GM23248 (cell line): Measurements from ENCODE around the gene PKN3. TPM values are rescaled to one million over a fixed set of nuclear protein-coding genes. Genes with fewer than 3 reads are reported as not detected.

Experiments
- DNase-seq: peaks from one replicate; pipeline ENCODE4 v3.0.0-alpha.2; 2015
- H2AFZ ChIP-seq: fragments of 200-600 bp; sonication (generic); 2 replicates; pipeline ENCODE4 v1.6.1; 2016; ENCODE audit warnings: antibody characterized with exemption
- H3F3A ChIP-seq: fragments of 200-600 bp; sonication (generic); 2 replicates; pipeline ENCODE4 v1.6.1; 2016; ENCODE audit warnings: mild to moderate bottlenecking, antibody characterized with exemption, mixed run types; ENCODE audit not compliant: insufficient read depth
- H3K27ac ChIP-seq: fragments of 200-600 bp; sonication (generic); 2 replicates; pipeline ENCODE4 v1.5.1; 2016; ENCODE audit warnings: mild to moderate bottlenecking
- H3K27me3 ChIP-seq: fragments of 200-600 bp; sonication (generic); replicated peaks from 2 replicates; pipeline ENCODE4 v1.6.1; 2016; ENCODE audit warnings: mild to moderate bottlenecking; ENCODE audit not compliant: insufficient read depth
- H3K36me3 ChIP-seq: fragments of 200-600 bp; sonication (generic); 2 replicates; pipeline ENCODE4 v1.6.1; 2016; ENCODE audit warnings: low read depth, mild to moderate bottlenecking
- H3K4me1 ChIP-seq: fragments of 200-600 bp; sonication (generic); 2 replicates; pipeline ENCODE4 v1.6.1; 2016; ENCODE audit warnings: mild to moderate bottlenecking; ENCODE audit not compliant: insufficient read depth
- H3K4me2 ChIP-seq: fragments of 200-600 bp; sonication (generic); one replicate; pipeline ENCODE4 v1.6.1; 2016; ENCODE audit warnings: mild to moderate bottlenecking; ENCODE audit not compliant: unreplicated experiment
- H3K4me3 ChIP-seq: fragments of 200-600 bp; sonication (generic); 2 replicates; pipeline ENCODE4 v1.5.1; 2016; ENCODE audit warnings: mild to moderate bottlenecking
- H3K79me2 ChIP-seq: fragments of 200-600 bp; sonication (generic); 2 replicates; pipeline ENCODE4 v1.6.1; 2016; ENCODE audit warnings: mild to moderate bottlenecking; ENCODE audit not compliant: insufficient read depth
- H3K9ac ChIP-seq: fragments of 200-600 bp; sonication (generic); 2 replicates; pipeline ENCODE4 v1.6.1; 2016; ENCODE audit warnings: mild to moderate bottlenecking
- H3K9me2 ChIP-seq: fragments of 200-600 bp; sonication (generic); 2 replicates; pipeline ENCODE4 v1.6.1; 2016; ENCODE audit warnings: mixed run types, mild to moderate bottlenecking, moderate library complexity; ENCODE audit not compliant: insufficient read depth
- H3K9me3 ChIP-seq: fragments of 200-600 bp; sonication (generic); one replicate; pipeline ENCODE4 v1.6.1; 2017; ENCODE audit warnings: low read depth
- H4K20me1 ChIP-seq: fragments of 200-600 bp; sonication (generic); 2 replicates; pipeline ENCODE4 v1.6.0; 2016; ENCODE audit not compliant: insufficient read depth
- EZH2 ChIP-seq: fragments of 200-600 bp; sonication (generic); IDR thresholded peaks from 2 replicates; pipeline ENCODE4 v1.6.1; 2018; ENCODE audit warnings: antibody characterized with exemption, mild to moderate bottlenecking; ENCODE audit not compliant: insufficient read depth, poor library complexity, severe bottlenecking
- EZH2phosphoT487 ChIP-seq: fragments of 200-600 bp; sonication (generic); IDR thresholded peaks from 2 replicates; pipeline ENCODE4 v1.6.1; 2018; ENCODE audit warnings: antibody characterized with exemption, moderate library complexity, mild to moderate bottlenecking, low read depth; ENCODE audit not compliant: insufficient read depth
- WGBS, 2 experiments: methylation state at CpG; one replicate each; pipeline ENCODE4 v1.1.6; 2015 to 2017; ENCODE audit warnings: low lambda C conversion rate in 2 of 2, low coverage in 1 of 2; ENCODE audit errors: missing lambda C conversion rate in 2 of 2; 5-methylcytosine and 5-hydroxymethylcytosine counted together
- in situ Hi-C: fragments of 300-500 bp; cut with MboI; formaldehyde crosslinking; loops from 2 replicates; pipeline ENCODE4 v1.15.0; 2020
- polyA plus RNA-seq: library from polyadenylated mRNA; unstranded; fragments of >200 nt; fragmentation: Nextera tagmentation; extraction: Ambion mirVana; gene quantifications from 2 replicates; pipeline ENCODE4 v1.2.1, GENCODE V29; 2016
- total RNA-seq: library from RNA; depleted of rRNA; stranded (reverse); fragments of >200 nt; shearing (Covaris generic); gene quantifications from 2 replicates; pipeline ENCODE4 v1.2.3, GENCODE V29; 2014

Gene PKN3
- total and polyA plus RNA-seq, 2 experiments from 2014 or later: 0.95 to 2.1 TPM

GRCh38 chr9:128750926-128751595 is 48.8 kb downstream of the PKN3 start:
- no peak for DNase-seq
- Histone ChIP-seq H3K79me2 (0 out of 2 replicates have a peak, but pooled peaks cover 3% of the 10 kb centered on the region), H3K9ac (no peak overlapping the region), H3K9me3 (no peaks in the 10 kb centered on the region), H3K9me2 (no peaks in the 10 kb centered on the region), H4K20me1 (no peaks in the 10 kb centered on the region), H3K27me3 (no peaks in the 10 kb centered on the region), H3F3A (no peaks in the 10 kb centered on the region), H3K27ac (no peak overlapping the region), H2AFZ (no peak overlapping the region), H3K4me1 (no peaks in the 10 kb centered on the region), H3K4me3 (no peak overlapping the region), H3K4me2 (no peak overlapping the region), H3K36me3 (no peaks in the 10 kb centered on the region)
- 88 to 95% methylated on average over 19 to 22 of the region's 22 CpGs for WGBS, 2 experiments
- TF ChIP-seq EZH2 (no peak), EZH2phosphoT487 (no peak)
- in situ Hi-C loops: no loop called here

GRCh38 chr9:128753627-128754026 is 51.3 kb downstream of the PKN3 start:
- Histone ChIP-seq H2AFZ (no peak overlapping the region), H3K79me2 (0 out of 2 replicates have a peak, but pooled peaks cover 8% of the 10 kb centered on the region), H3K27ac (no peak overlapping the region), H3K4me1 (no peaks in the 10 kb centered on the region), H3F3A (no peaks in the 10 kb centered on the region), H3K4me2 (no peak overlapping the region), H4K20me1 (no peaks in the 10 kb centered on the region), H3K9ac (no peak overlapping the region), H3K4me3 (no peak overlapping the region), H3K36me3 (no peaks in the 10 kb centered on the region), H3K9me2 (no peaks in the 10 kb centered on the region), H3K27me3 (no peaks in the 10 kb centered on the region), H3K9me3 (no peaks in the 10 kb centered on the region)
- WGBS, 2 experiments: 91 to 93% methylated on average over 15 to 16 of the region's 16 CpGs
- DNase-seq: no peak
- no peak for TF ChIP-seq EZH2
- TF ChIP-seq EZH2phosphoT487: no peak
- in situ Hi-C loops: no loop called here

- no peak overlapping the region for H3K27ac ChIP-seq
- in situ Hi-C loops: no loop called here
- no peaks in the 10 kb centered on the region for H3K9me3 ChIP-seq
Measured at GRCh38 chr9:128757602-128758001, 55.3 kb downstream of the PKN3 start.

GRCh38 chr9:128762671-128763449 is 60.6 kb downstream of the PKN3 start:
- Histone ChIP-seq H2AFZ (no peak overlapping the region), H3K9ac (no peak overlapping the region), H3F3A (no peaks in the 10 kb centered on the region), H3K4me3 (no peak overlapping the region), H3K79me2 (peaks cover 65% of the 10 kb centered on the region), H3K4me2 (no peak overlapping the region), H4K20me1 (no peaks in the 10 kb centered on the region), H3K9me3 (no peaks in the 10 kb centered on the region), H3K27ac (no peak overlapping the region), H3K27me3 (no peaks in the 10 kb centered on the region), H3K9me2 (no peaks in the 10 kb centered on the region), H3K36me3 (no peaks in the 10 kb centered on the region), H3K4me1 (no peaks in the 10 kb centered on the region)
- TF ChIP-seq EZH2 (no peak), EZH2phosphoT487 (no peak)
- no peak for DNase-seq
- in situ Hi-C loops: no loop called here
- WGBS, 2 experiments: 90 to 92% methylated on average over 9 of the region's 9 CpGs

More at GRCh38 chr9:128757602-128758001, 55.3 kb downstream of the PKN3 start:
- Histone ChIP-seq H3K4me2 (no peak overlapping the region), H3F3A (no peaks in the 10 kb centered on the region), H3K4me3 (no peak overlapping the region), H3K9ac (no peak overlapping the region), H3K79me2 (0 out of 2 replicates have a peak, but pooled peaks cover 26% of the 10 kb centered on the region), H3K4me1 (no peaks in the 10 kb centered on the region), H3K9me2 (no peaks in the 10 kb centered on the region), H2AFZ (no peak overlapping the region), H4K20me1 (no peaks in the 10 kb centered on the region), H3K36me3 (no peaks in the 10 kb centered on the region), H3K27me3 (no peaks in the 10 kb centered on the region)
- no peak for DNase-seq
- TF ChIP-seq EZH2phosphoT487 (no peak), EZH2 (no peak)
- WGBS, 2 experiments: 89 to 90% methylated on average over 6 of the region's 6 CpGs
